MM.1S (cell line): ENCODE data around the gene VEPH1.
A peak's percentile ranks its signal among the peaks of the same experiment; 100 is the strongest.

Experiments
- DNase-seq: peaks from one replicate; pipeline ENCODE4 v3.0.0-alpha.2; 2015
- H2AFZ ChIP-seq: fragments of 300-600 bp; sonication (generic); 2 replicates; pipeline ENCODE4 v1.6.0; 2016; ENCODE audit warnings: antibody characterized with exemption, low read length
- H3F3A ChIP-seq: fragments of 300-600 bp; sonication (generic); 2 replicates; pipeline ENCODE4 v1.6.1; 2016; ENCODE audit warnings: mild to moderate bottlenecking, antibody characterized with exemption, low read length, moderate library complexity, mixed read lengths; ENCODE audit not compliant: insufficient read depth
- H3K27ac ChIP-seq: fragments of 300-600 bp; sonication (generic); 2 replicates; pipeline ENCODE4 v1.5.1; 2016; ENCODE audit warnings: mild to moderate bottlenecking, low read length
- H3K27me3 ChIP-seq: fragments of 300-600 bp; sonication (generic); replicated peaks from 2 replicates; pipeline ENCODE4 v1.6.0; 2016; ENCODE audit warnings: low read length; ENCODE audit not compliant: insufficient read depth
- H3K36me3 ChIP-seq: fragments of 300-600 bp; sonication (generic); replicated peaks from 2 replicates; pipeline ENCODE4 v1.6.1; 2016; ENCODE audit warnings: mild to moderate bottlenecking, low read length, mixed read lengths; ENCODE audit not compliant: insufficient read depth
- H3K4me1 ChIP-seq: fragments of 300-600 bp; sonication (generic); 2 replicates; pipeline ENCODE4 v1.6.1; 2016; ENCODE audit warnings: low read length, mixed read lengths
- H3K4me2 ChIP-seq: fragments of 300-600 bp; sonication (generic); 2 replicates; pipeline ENCODE4 v1.6.0; 2016; ENCODE audit warnings: low read depth, low read length
- H3K4me3 ChIP-seq: fragments of 300-600 bp; sonication (generic); 2 replicates; pipeline ENCODE4 v1.5.1; 2016; ENCODE audit warnings: low read length, mixed read lengths
- H3K79me2 ChIP-seq: fragments of 300-600 bp; sonication (generic); 2 replicates; pipeline ENCODE4 v1.6.1; 2016; ENCODE audit warnings: mixed run types, low read length, mixed read lengths
- H3K9ac ChIP-seq: fragments of 300-600 bp; sonication (generic); 2 replicates; pipeline ENCODE4 v1.6.1; 2016; ENCODE audit warnings: low read length, mixed read lengths
- H3K9me2 ChIP-seq: fragments of 300-600 bp; sonication (generic); replicated peaks from 2 replicates; pipeline ENCODE4 v1.6.1; 2016; ENCODE audit warnings: mild to moderate bottlenecking, low read length, mixed read lengths; ENCODE audit not compliant: insufficient read depth
- H3K9me3 ChIP-seq: fragments of 300-600 bp; sonication (generic); replicated peaks from 2 replicates; pipeline ENCODE4 v1.6.1; 2016; ENCODE audit warnings: mild to moderate bottlenecking, low read length, mixed read lengths; ENCODE audit not compliant: insufficient read depth
- H4K20me1 ChIP-seq: fragments of 300-600 bp; sonication (generic); 2 replicates; pipeline ENCODE4 v1.6.1; 2016; ENCODE audit warnings: mild to moderate bottlenecking, low read length, moderate library complexity, mixed read lengths; ENCODE audit not compliant: insufficient read depth
- EZH2 ChIP-seq: fragments of 300-600 bp; sonication (generic); optimal IDR thresholded peaks from 2 replicates; pipeline ENCODE3; 2017; ENCODE audit warnings: low read depth, mild to moderate bottlenecking, antibody characterized with exemption, low read length, mixed read lengths
- EZH2phosphoT487 ChIP-seq: fragments of 300-600 bp; sonication (generic); IDR thresholded peaks from 2 replicates; pipeline ENCODE4 v1.6.1; 2018; ENCODE audit warnings: antibody characterized with exemption, low read length
- TF ChIP-seq, protein P1 (sequence below): fragments of 300-600 bp; sonication (generic); IDR thresholded peaks from 2 replicates; pipeline ENCODE4 v1.5.1; 2016; ENCODE audit warnings: antibody characterized with exemption, low read length, mixed read lengths

VEPH1 gene

GRCh38 chr3:157363393-157363792, 139.8 kb downstream of the VEPH1 start:
- no peak for DNase-seq
- Histone ChIP-seq H3K4me2 (no peak overlapping the region), H3K79me2 (no peaks in the 10 kb centered on the region), H2AFZ (no peak overlapping the region), H4K20me1 (no peaks in the 10 kb centered on the region), H3K9ac (no peak overlapping the region), H3K27me3 (no peaks in the 10 kb centered on the region), H3K27ac (no peak overlapping the region), H3K4me3 (no peak overlapping the region), H3K9me3 (no peaks in the 10 kb centered on the region), H3K36me3 (no peaks in the 10 kb centered on the region), H3K4me1 (peaks cover 11% of the 10 kb centered on the region), H3F3A (no peaks in the 10 kb centered on the region), H3K9me2 (no peaks in the 10 kb centered on the region)
- TF ChIP-seq EZH2 (no peak), EZH2phosphoT487 (no peak)
- TF ChIP-seq, protein P1, sequence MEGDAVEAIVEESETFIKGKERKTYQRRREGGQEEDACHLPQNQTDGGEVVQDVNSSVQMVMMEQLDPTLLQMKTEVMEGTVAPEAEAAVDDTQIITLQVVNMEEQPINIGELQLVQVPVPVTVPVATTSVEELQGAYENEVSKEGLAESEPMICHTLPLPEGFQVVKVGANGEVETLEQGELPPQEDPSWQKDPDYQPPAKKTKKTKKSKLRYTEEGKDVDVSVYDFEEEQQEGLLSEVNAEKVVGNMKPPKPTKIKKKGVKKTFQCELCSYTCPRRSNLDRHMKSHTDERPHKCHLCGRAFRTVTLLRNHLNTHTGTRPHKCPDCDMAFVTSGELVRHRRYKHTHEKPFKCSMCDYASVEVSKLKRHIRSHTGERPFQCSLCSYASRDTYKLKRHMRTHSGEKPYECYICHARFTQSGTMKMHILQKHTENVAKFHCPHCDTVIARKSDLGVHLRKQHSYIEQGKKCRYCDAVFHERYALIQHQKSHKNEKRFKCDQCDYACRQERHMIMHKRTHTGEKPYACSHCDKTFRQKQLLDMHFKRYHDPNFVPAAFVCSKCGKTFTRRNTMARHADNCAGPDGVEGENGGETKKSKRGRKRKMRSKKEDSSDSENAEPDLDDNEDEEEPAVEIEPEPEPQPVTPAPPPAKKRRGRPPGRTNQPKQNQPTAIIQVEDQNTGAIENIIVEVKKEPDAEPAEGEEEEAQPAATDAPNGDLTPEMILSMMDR: no peak

DNA sequence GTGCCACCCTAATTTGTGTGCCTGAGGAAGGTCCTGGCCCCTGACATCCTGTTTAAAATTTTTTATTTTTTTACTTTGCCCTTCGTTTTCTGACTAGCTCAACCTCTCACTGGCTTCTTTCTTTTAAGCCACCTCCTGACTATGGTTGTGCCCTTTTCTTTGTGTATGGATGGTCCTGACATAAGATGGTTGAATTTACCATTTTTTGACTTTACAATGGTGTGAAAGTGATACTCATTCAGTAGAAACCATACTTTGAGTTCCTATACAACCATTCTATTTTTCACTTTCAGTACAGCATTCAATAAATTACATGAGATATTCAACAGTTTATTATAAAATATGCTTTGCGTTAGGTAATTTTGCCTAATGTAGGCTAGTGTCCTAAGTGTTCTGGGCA, 140.9 kb downstream of the VEPH1 start:
- H3K4me1 ChIP-seq: peaks cover 11% of the 10 kb centered on the region
- H3K9ac ChIP-seq: no peak overlapping the region
- DNase-seq: peak; percentile 48
- no peak overlapping the region for H3K27ac ChIP-seq
- H3K36me3 ChIP-seq: no peaks in the 10 kb centered on the region
- no peaks in the 10 kb centered on the region for H3K27me3 ChIP-seq
- no peaks in the 10 kb centered on the region for H3F3A ChIP-seq
- no peaks in the 10 kb centered on the region for H3K9me3 ChIP-seq
- no peak overlapping the region for H3K4me2 ChIP-seq
- H3K9me2 ChIP-seq: no peaks in the 10 kb centered on the region
- no peak overlapping the region for H3K4me3 ChIP-seq
- no peaks in the 10 kb centered on the region for H3K79me2 ChIP-seq
- no peak overlapping the region for H2AFZ ChIP-seq
- H4K20me1 ChIP-seq: no peaks in the 10 kb centered on the region
- TF ChIP-seq, protein P1: no peak
- TF ChIP-seq EZH2 (no peak), EZH2phosphoT487 (no peak)

DNA sequence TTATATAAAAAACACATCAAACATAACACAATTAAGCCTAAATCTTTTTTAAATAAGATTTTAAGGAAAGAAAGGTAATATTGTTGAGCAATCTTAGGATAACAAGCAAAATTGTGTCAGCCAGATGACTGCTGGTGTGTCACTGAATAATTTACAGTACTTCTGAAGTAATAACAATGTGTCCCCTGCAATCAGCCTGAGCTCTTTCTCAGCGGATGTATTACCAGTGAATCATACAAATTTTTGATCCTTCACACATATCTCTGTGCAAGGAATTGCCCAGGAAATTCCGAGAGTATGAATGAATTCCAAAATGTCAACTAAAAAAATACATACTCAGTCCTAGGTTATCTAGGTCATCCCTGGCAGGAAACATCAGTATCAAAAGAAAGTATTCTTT, 143.2 kb downstream of the VEPH1 start:
- Histone ChIP-seq H3K27me3 (no peaks in the 10 kb centered on the region), H3K9me3 (no peaks in the 10 kb centered on the region), H3K79me2 (no peaks in the 10 kb centered on the region), H3K9me2 (no peaks in the 10 kb centered on the region), H3K9ac (no peak overlapping the region), H3K27ac (no peak overlapping the region), H3F3A (no peaks in the 10 kb centered on the region), H4K20me1 (no peaks in the 10 kb centered on the region), H3K4me1 (peaks cover 11% of the 10 kb centered on the region), H3K4me3 (no peak overlapping the region), H3K36me3 (no peaks in the 10 kb centered on the region), H2AFZ (no peak overlapping the region), H3K4me2 (no peak overlapping the region)
- TF ChIP-seq EZH2phosphoT487 (no peak), EZH2 (no peak)
- TF ChIP-seq, protein P1: no peak
- no peak for DNase-seq
